ENCODE results near the gene LEFTY1.

GRCh38 chr1:225918280-225918679, 29.3 kb upstream of the LEFTY1 start:
- TF ChIP-seq CTCF (IDR thresholded peaks at IDR 0.05; ENCODE audit: poor library complexity) (no peak), EZH2 (IDR thresholded peaks at IDR 0.05; ENCODE audit: borderline replicate concordance) (no peak)

All from hepatocyte (in vitro differentiated cells).